T-helper 1 cell treated with Interleukin-12 subunit alpha and Interleukin-12 subunit beta and Interleukin-4 antibody, amounts not matched to agents 30 μg/mL and 1 μg/mL, for 36 hours (primary cell): ENCODE results near the gene EBF4.

ENCODE experiments used
- H3K27ac Mint-ChIP-seq: one replicate; pipeline ENCODE4 v1.8.0; 2021; ENCODE audit warnings: mild to moderate bottlenecking, mixed read lengths
- H3K27me3 Mint-ChIP-seq: one replicate; pipeline ENCODE4 v1.8.0; 2021; ENCODE audit warnings: low read depth, mixed read lengths
- H3K36me3 Mint-ChIP-seq: one replicate; pipeline ENCODE4 v1.8.0; 2021; ENCODE audit warnings: low read depth, mixed read lengths
- H3K4me1 Mint-ChIP-seq: one replicate; pipeline ENCODE4 v1.8.0; 2021; ENCODE audit warnings: low read depth, mixed read lengths
- H3K4me3 Mint-ChIP-seq: one replicate; pipeline ENCODE4 v1.8.0; 2021; ENCODE audit warnings: mild to moderate bottlenecking, moderate library complexity, mixed read lengths
- H3K9me3 Mint-ChIP-seq: one replicate; pipeline ENCODE4 v1.8.0; 2021; ENCODE audit warnings: mixed read lengths

Gene EBF4

DNA sequence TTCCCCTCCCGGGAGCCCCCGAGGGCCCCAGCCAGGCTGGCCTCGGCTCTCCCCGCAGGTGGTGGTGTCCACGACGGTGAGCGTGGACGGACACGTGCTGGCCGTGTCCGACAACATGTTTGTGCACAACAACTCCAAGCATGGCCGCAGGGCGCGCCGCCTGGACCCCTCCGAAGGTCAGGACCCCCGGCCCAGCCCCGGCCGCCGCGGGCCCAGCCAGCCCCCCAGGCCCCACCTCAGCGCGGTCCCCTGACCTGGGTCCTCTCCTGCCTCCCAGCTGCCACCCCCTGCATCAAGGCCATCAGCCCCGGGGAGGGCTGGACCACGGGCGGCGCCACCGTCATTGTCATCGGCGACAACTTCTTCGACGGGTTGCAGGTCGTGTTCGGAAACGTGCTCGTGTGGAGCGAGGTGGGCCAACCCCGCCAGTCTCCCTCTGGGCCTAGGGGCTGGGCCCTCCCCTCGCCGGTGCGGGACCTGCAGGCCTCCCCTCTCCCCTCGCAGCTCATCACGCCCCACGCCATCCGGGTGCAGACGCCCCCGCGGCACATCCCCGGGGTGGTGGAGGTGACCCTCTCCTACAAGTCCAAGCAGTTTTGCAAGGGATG, 56.9 kb downstream of the EBF4 start:
- peaks cover 57% of the 10 kb centered on the region for H3K27me3 Mint-ChIP-seq
- no peaks in the 10 kb centered on the region for H3K9me3 Mint-ChIP-seq
- H3K36me3 Mint-ChIP-seq: peaks cover 4% of the 10 kb centered on the region
- no peak overlapping the region for H3K27ac Mint-ChIP-seq
- H3K4me3 Mint-ChIP-seq: no peak overlapping the region
- peaks cover 14% of the 10 kb centered on the region for H3K4me1 Mint-ChIP-seq

DNA sequence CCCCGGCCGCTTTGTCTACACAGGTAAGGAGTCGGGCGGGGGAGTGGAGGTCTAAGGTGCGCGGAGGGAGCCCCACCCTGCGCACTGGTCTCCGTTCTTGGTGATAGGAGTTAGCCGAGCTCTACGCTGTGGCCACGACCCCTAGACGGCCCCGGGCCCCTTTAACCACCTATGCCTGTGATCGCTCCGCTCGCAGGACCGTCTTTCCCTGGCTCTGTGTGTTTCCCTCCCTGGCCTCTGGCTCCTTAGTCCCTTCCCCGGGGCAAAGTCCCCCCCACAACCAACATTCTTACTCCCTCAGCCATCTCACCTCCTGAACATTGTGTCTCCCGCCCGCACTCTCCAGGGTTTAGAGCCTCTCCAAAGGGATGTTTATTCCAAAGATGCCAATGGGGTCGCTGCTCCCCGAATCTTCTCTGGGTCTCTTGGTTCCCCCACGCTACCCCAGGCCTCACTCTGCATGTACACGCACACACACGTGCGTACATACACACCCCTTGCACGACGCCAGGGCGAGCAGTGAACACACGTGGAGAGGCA, 57.4 kb downstream of the EBF4 start:
- Mint-ChIP-seq H3K27me3 (peaks cover 62% of the 10 kb centered on the region), H3K4me1 (peaks cover 14% of the 10 kb centered on the region), H3K4me3 (no peak overlapping the region), H3K36me3 (peaks cover 4% of the 10 kb centered on the region), H3K9me3 (no peaks in the 10 kb centered on the region), H3K27ac (no peak overlapping the region)

DNA sequence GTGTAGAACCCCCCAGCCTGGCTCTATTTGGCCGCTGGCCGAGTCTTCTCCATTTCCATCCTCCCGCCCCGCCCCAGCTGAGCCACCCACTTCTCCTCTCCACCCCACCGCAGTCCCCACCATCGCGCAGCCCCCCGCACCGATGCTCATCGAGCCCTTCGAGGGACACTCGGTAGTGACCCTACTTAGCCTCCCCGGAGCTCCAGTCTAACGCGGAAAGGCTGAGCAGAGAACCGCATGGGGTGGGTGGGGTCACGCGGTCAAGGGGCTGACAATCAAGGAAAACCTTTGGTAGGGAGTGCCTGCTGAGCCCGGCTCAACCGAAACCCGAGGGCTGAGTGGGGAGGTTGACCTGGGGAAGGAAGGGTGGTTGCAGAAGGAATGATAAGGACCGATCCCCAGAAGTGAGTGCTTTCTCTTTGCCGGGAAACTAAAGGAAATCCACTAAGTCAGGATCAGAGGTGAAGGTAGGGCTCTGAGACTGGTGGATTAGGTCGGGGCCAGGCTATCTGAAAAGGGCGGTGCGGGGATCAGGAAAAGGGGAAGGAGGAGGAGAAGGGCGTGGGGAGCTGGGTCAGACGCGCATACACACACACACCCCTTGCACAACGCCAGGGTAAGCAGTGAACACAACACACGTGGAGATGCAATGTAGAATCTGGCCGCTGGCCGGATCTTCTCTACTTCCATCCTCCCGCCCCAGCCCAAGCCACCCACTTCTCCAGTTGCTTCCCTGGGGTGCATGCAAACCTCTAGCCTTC, 58.1 kb downstream of the EBF4 start:
- H3K4me3 Mint-ChIP-seq: peak overlapping the region; percentile 22
- peaks cover 62% of the 10 kb centered on the region for H3K27me3 Mint-ChIP-seq
- peaks cover 4% of the 10 kb centered on the region for H3K36me3 Mint-ChIP-seq
- H3K27ac Mint-ChIP-seq: no peak overlapping the region
- H3K4me1 Mint-ChIP-seq: peaks cover 14% of the 10 kb centered on the region
- H3K9me3 Mint-ChIP-seq: no peaks in the 10 kb centered on the region

DNA sequence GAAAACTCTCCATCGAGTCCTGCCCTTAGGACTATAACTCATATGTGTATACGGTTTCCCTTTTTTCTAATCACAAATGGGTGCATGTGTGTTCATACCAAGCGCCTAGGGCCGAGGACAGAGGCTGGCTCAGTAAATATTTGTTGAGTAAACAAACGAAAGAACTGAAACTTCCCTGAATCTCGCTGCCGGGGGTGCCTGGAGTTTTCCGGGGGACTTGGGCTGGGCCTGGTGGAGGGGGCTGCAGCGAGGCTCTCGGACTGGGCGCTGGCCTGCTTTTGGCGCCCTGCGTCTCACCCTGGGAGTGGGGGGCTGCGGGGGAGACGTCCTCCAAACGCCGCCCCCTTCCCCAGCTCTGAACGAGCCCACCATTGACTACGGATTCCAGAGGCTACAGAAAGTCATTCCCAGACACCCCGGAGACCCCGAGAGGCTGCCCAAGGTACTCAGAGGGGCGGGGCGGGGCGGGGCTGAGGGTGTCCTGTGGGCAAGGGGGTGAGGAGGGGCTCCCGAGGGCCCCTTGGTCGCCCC, 58.8 kb downstream of the EBF4 start:
- Mint-ChIP-seq H3K27me3 (peaks cover 58% of the 10 kb centered on the region), H3K27ac (no peak overlapping the region), H3K36me3 (peaks cover 4% of the 10 kb centered on the region), H3K9me3 (no peaks in the 10 kb centered on the region), H3K4me1 (peaks cover 14% of the 10 kb centered on the region), H3K4me3 (peak overlapping the region; percentile 22)

DNA sequence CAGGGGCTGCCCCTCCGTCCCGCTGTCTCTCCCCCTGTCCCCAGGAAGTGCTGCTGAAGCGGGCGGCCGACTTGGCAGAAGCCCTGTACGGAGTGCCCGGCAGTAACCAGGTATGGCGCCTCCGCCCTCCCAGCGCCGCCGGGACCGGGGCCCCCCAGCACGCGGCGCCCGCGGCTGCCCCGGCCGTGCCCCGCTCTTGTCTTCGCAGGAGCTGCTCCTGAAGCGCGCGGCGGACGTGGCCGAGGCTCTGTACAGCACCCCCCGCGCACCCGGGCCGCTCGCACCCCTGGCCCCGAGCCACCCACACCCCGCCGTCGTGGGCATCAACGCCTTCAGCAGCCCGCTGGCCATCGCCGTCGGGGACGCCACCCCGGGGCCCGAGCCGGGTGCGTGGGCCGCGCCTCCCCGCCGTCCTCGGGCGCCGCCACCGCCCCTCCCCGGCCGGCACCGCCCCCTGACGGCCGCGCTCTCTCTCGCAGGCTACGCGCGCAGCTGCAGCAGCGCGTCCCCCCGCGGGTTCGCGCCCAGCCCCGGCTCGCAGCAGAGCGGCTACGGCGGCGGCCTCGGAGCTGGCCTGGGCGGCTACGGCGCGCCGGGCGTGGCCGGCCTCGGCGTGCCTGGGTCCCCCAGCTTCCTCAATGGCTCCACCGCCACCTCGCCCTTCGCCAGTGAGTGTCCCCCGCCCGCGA, 59.4 kb downstream of the EBF4 start:
- H3K27me3 Mint-ChIP-seq: peaks cover 56% of the 10 kb centered on the region
- no peak overlapping the region for H3K4me3 Mint-ChIP-seq
- H3K36me3 Mint-ChIP-seq: peaks cover 4% of the 10 kb centered on the region
- no peak overlapping the region for H3K27ac Mint-ChIP-seq
- H3K4me1 Mint-ChIP-seq: peaks cover 16% of the 10 kb centered on the region
- no peaks in the 10 kb centered on the region for H3K9me3 Mint-ChIP-seq

DNA sequence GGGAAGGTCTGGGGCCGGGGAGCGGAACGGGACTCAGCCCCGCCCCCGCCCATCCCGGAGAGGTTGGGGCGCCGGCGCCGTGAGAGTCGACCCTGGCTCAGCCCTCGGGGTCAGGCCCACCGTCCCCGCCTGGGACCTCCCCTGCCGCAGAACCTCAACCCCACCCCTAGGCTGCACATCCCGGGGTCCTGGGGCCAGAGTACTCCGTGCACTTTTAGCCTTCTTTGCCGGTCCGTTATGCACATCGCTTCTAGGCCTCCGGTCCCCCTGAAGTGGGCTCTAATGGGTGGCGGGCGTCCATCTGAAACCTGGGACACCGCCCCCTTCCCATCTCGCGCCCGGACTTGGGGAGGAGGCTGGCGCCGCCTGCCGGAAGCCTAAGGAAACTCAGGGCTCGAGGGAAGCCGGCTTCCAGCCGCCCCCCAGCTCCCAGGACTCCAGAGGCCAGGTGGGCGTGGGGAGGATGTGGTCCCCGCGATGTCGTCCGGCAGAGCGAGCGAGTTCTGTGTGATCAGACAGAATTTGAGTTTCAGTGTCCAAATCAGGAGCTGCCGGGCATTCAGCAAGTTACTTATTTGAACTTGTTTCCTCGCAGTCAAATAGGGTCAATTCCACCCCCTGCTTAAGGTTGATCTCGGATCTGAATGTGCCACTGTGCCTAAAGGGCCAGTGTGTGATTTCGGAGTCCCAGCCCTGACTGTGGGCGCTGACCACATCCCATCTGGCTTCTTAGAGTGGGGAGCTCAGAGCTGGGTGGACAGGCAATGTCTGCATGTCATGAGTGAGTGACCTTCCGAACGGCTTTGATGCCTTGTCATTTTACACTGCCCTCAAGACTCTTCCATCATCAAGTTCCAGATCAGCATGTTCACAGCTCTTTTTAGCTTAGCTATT, 60.2 kb downstream of the EBF4 start:
- Mint-ChIP-seq H3K4me1 (peaks cover 16% of the 10 kb centered on the region), H3K27ac (peak overlapping the region; percentile 63)

DNA sequence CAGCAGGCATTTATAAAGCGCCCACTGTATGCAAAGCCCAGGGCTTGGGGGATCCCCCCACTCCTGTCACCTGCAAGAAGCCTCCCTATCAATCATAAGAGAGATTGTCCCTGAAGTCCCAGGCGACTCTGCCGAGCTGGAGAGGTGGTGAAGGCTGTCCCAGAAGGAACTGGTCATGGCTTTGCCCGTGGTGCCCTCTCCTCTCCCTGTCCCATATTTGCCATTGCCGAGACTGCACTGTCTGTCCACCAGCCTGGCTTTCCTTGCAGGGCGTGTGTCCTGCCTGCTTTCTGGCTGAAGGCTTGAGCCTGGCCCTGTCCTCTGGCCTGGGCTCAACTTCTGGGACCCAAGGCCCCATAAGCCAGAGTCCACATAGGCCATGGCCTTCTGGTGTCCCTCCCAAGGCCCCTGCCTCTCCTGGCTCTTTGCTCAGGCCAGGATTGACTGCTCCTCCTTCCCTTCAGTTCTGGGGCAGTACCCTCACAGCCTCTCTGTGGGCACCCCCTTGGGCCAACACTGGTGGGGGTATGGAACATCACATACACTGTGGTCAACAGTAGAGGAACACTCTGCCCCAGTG, 61.0 kb downstream of the EBF4 start:
- Mint-ChIP-seq H3K9me3 (no peaks in the 10 kb centered on the region), H3K4me1 (peaks cover 16% of the 10 kb centered on the region), H3K36me3 (peaks cover 4% of the 10 kb centered on the region), H3K4me3 (peak overlapping the region; percentile 60), H3K27me3 (peaks cover 43% of the 10 kb centered on the region), H3K27ac (no peak overlapping the region)

More for the DNA sequence above, 60.2 kb downstream of the EBF4 start:
- no peaks in the 10 kb centered on the region for H3K9me3 Mint-ChIP-seq
- H3K36me3 Mint-ChIP-seq: peaks cover 4% of the 10 kb centered on the region
- H3K4me3 Mint-ChIP-seq: peak overlapping the region; percentile 77
- H3K27me3 Mint-ChIP-seq: peaks cover 48% of the 10 kb centered on the region

DNA sequence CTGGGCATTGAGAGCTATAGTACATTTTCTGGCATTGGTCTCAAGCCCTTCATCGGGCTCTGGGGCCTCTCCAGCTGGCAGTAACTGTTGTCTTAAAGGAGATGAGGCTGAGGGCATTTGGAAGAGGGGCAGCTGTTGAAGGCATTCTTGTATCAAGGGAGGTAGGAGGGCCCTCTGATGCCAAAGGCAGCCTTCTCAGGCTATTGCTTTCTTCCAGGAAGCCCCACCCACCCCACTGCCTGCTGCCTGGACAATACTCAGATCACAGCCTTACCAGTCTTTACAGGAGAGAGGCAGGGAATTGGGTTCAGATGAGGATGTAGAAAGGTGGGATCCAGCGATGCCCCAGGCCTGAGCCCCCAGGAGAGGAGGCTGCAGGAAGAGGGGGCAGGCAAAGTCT, 61.8 kb downstream of the EBF4 start:
- Mint-ChIP-seq H3K9me3 (no peaks in the 10 kb centered on the region), H3K27ac (no peak overlapping the region), H3K27me3 (peaks cover 43% of the 10 kb centered on the region), H3K4me3 (no peak overlapping the region), H3K36me3 (peaks cover 4% of the 10 kb centered on the region), H3K4me1 (peaks cover 16% of the 10 kb centered on the region)

DNA sequence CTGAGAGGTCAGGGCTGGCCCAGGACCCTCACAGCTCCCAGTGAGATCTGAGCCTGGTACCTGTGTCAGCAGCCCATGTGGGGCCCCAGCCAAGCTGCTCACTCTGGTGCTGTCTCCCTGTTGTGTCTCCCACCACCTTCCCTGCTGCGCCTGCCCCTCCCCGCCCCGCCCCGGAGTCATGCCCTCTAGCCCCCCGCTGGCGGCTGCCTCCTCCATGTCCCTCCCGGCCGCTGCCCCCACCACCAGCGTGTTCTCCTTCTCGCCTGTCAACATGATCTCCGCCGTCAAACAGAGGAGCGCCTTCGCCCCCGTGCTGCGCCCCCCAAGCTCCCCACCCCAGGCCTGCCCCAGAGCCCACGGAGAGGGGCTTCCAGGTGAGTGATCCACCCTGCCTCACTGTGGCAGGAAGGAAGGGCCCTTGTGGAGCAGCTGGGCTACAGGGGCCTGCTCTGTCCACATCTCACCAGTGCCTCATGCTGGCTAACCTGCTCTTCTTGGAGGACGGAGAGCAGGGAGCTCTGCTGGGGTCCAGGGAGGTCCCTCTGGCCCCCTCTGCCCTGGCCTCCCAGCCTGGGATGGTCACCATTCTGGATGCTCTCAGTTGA, 63.0 kb downstream of the EBF4 start:
- H3K27ac Mint-ChIP-seq: no peak overlapping the region

DNA sequence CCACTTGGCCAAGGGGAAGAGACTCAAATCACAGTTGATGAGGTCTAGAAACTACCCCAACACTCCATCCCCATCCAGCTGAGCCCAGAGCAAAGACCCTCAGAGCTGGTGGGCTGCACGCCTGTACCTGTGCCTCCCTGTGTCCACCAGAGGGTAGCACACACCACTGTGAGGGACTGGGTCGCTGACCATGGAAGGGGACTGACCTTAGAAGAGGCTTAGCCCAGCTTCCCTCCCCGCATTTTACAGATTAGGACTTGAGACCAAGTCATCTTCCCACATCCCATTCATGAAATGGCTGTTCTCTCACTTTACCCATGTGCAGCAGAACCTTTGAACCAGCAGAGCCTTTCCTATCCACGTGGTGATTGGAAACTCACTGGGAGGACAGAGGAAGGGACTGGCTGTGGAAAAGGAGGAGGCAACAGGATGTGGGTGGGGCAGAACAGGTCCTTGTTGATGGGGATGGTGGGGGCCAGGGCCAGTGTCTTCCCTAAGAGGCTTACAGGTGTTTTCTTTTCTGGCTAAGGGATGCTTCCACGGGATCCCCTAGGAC, 63.6 kb downstream of the EBF4 start:
- no peaks in the 10 kb centered on the region for H3K9me3 Mint-ChIP-seq
- no peak overlapping the region for H3K4me3 Mint-ChIP-seq
- peaks cover 28% of the 10 kb centered on the region for H3K27me3 Mint-ChIP-seq
- no peak overlapping the region for H3K27ac Mint-ChIP-seq
- no peaks in the 10 kb centered on the region for H3K36me3 Mint-ChIP-seq
- H3K4me1 Mint-ChIP-seq: peaks cover 8% of the 10 kb centered on the region

More for the DNA sequence above, 63.0 kb downstream of the EBF4 start:
- H3K4me3 Mint-ChIP-seq: no peak overlapping the region
- H3K4me1 Mint-ChIP-seq: peaks cover 14% of the 10 kb centered on the region
- no peaks in the 10 kb centered on the region for H3K36me3 Mint-ChIP-seq
- H3K27me3 Mint-ChIP-seq: peaks cover 34% of the 10 kb centered on the region
- H3K9me3 Mint-ChIP-seq: no peaks in the 10 kb centered on the region

DNA sequence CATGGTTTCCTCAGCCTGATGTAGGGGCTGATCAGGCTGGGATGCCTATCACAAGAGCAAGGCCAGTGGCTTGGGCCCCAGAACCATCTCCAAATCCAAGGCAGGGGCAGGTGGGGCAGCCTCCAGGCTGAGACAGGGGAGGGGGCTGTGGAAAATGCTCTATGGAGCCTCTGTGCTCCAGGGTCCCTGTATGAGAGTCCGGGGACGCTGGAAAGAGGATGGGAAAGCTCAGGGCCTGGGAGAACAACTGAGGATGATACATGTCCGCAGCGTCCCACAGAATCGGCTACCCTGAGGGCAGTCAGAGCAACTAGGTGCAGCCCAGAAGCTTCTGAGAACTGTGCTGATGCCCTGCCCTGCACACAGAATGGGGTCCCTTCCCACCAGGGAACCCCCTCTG, 64.4 kb downstream of the EBF4 start:
- H3K4me1 Mint-ChIP-seq: peaks cover 6% of the 10 kb centered on the region
- H3K27ac Mint-ChIP-seq: no peak overlapping the region
- no peaks in the 10 kb centered on the region for H3K9me3 Mint-ChIP-seq
- H3K4me3 Mint-ChIP-seq: no peak overlapping the region
- peaks cover 24% of the 10 kb centered on the region for H3K27me3 Mint-ChIP-seq
- H3K36me3 Mint-ChIP-seq: no peaks in the 10 kb centered on the region

DNA sequence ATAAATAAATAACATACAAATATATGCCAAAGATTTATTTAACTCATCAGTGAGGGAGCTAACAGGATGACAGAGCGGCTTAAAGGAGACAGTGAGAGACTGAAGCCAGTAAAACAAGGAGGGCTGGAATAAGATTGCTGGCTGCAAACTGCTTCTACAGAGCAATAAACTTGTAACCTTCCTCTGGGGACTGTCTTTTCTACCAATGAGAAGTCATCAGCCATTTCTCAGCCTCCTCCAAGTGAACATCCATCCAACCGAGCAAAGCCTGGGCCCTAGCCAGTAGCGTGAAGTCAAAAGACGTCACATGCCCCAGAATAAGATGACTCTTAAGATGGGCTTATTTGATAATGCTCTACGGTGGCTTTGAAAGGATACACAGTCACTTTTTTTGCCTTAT, 65.4 kb downstream of the EBF4 start:
- no peaks in the 10 kb centered on the region for H3K36me3 Mint-ChIP-seq
- peaks cover 4% of the 10 kb centered on the region for H3K4me1 Mint-ChIP-seq
- no peak overlapping the region for H3K27ac Mint-ChIP-seq
- no peaks in the 10 kb centered on the region for H3K9me3 Mint-ChIP-seq
- H3K27me3 Mint-ChIP-seq: peaks cover 20% of the 10 kb centered on the region
- no peak overlapping the region for H3K4me3 Mint-ChIP-seq

DNA sequence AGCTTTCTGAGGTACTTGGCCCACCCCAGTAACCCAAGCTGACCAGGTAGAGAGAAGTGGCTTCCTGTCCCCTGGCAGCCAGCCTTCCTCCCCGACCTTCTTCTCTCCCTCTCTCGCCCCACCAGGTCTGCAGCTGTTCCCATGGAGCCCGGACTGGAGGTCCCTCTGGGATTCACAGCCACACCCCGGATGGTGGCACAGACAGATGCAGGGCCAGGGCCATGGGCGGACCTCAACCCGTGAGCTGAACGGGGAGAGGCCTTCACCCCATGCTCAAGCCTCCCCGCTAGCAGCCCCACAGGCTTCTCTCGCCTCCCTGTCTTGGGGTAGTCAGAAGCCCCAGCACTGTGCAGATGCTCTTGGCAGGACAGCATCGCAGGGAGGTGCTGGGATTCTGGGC, 66.6 kb downstream of the EBF4 start:
- peaks cover 2% of the 10 kb centered on the region for H3K4me1 Mint-ChIP-seq
- no peaks in the 10 kb centered on the region for H3K36me3 Mint-ChIP-seq
- no peak overlapping the region for H3K4me3 Mint-ChIP-seq
- H3K27me3 Mint-ChIP-seq: peaks cover 14% of the 10 kb centered on the region
- no peak overlapping the region for H3K27ac Mint-ChIP-seq
- H3K9me3 Mint-ChIP-seq: no peaks in the 10 kb centered on the region
